ENCODE measurements around the gene SLCO1C1.

SLCO1C1 gene

DNA sequence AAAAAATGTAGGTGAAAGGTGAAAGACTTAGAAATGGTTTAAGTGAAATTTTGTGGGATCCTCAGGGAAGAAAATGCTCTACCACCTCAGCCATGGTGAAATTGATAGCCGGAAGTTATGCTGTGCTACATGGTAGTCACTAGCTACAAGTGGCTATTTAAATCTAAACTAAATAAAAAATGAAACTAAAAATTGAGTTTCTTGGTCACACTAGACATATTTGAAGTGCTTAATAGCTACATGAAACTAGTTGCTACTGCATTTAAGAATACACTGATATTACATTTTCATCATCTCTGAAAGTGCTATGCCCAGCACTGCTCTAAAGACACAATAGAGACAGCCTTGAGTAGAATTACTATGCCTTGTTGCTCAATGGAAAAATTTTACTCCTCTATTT lies 105.0 kb downstream of the SLCO1C1 start:
- DNase-seq: no peak
- Histone ChIP-seq H3K27ac (no peak overlapping the region), H3K36me3 (replicated peaks) (no peaks in the 10 kb centered on the region), H3K27me3 (replicated peaks) (no peaks in the 10 kb centered on the region), H3K4me3 (ENCODE audit: low read depth, low read length) (no peak overlapping the region)
- in situ Hi-C loops (cut with HindIII; ENCODE audit: low pct_ligation_motif_present, low sequenced_read_pairs): no loop called here
- TF ChIP-seq, protein P1, sequence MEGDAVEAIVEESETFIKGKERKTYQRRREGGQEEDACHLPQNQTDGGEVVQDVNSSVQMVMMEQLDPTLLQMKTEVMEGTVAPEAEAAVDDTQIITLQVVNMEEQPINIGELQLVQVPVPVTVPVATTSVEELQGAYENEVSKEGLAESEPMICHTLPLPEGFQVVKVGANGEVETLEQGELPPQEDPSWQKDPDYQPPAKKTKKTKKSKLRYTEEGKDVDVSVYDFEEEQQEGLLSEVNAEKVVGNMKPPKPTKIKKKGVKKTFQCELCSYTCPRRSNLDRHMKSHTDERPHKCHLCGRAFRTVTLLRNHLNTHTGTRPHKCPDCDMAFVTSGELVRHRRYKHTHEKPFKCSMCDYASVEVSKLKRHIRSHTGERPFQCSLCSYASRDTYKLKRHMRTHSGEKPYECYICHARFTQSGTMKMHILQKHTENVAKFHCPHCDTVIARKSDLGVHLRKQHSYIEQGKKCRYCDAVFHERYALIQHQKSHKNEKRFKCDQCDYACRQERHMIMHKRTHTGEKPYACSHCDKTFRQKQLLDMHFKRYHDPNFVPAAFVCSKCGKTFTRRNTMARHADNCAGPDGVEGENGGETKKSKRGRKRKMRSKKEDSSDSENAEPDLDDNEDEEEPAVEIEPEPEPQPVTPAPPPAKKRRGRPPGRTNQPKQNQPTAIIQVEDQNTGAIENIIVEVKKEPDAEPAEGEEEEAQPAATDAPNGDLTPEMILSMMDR (IDR thresholded peaks at IDR 0.05; ENCODE audit: low read depth, low read length, missing control alignments): no peak

GRCh38 chr12:20801035-20801434 lies 105.9 kb downstream of the SLCO1C1 start:
- in situ Hi-C loops (cut with HindIII; ENCODE audit: low pct_ligation_motif_present, low sequenced_read_pairs): no loop called here
- TF ChIP-seq, protein P1 (IDR thresholded peaks at IDR 0.05; ENCODE audit: low read depth, low read length, missing control alignments): no peak
- Histone ChIP-seq H3K27me3 (replicated peaks) (no peaks in the 10 kb centered on the region), H3K4me3 (ENCODE audit: low read depth, low read length) (no peak overlapping the region), H3K36me3 (replicated peaks) (no peaks in the 10 kb centered on the region), H3K27ac (no peak overlapping the region)
- DNase-seq: no peak

Measured in brain microvascular endothelial cell (primary cell).